ENCODE results near the gene FGF7. TPM values are rescaled to one million over a fixed set of nuclear protein-coding genes. Genes with fewer than 3 reads are reported as not detected.

Gene FGF7
- total and polyA plus RNA-seq, 2 of the 8 experiments (the other 6 are each of a cell fraction or from before 2014, with no cell fraction given): not detected

DNA sequence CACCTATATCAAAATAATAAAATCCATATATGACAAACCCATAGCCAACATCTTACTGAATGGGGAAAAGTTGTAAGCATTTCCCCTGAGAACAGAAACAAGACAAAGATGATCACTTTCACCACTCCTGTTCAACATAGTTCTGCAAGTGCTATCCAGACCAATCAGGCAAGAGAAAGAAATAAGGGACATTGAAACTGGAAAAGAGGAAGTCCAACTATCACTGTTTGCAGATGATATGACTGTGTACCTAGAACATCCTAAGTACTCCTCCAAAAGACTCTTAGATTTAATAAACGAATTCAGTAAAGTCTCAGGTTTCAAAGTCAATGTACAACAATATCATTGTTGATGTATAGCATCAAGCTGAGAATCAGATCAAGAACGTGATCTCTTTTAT is 35.6 kb upstream of the FGF7 start:
- CTCF ChIA-PET (ENCODE audit: partially characterized antibody): no interaction called here
- Histone ChIP-seq H3K9me3 (ENCODE audit: insufficient read depth in 2 of 2, low read depth in 1 of 2, low read length in 1 of 2) (no peaks in the 10 kb centered on the region), H3K14ac (ENCODE audit: insufficient read length) (no peak overlapping the region), H4K20me1 (replicated peaks in 1 of 2; ENCODE audit: control insufficient read depth in 1 of 2, insufficient read depth in 2 of 2, low read length in 2 of 2) (no peaks in the 10 kb centered on the region), H2BK120ac (replicated peaks; ENCODE audit: low read depth, low read length) (no peak overlapping the region), H2BK15ac (ENCODE audit: low read length) (no peak overlapping the region), H3K56ac (replicated peaks; ENCODE audit: insufficient read length, low read depth, low read length) (no peak overlapping the region), H2AFZ (ENCODE audit: low read length) (no peak overlapping the region), H3K4ac (replicated peaks; ENCODE audit: insufficient read length, low read depth, low read length) (no peak overlapping the region), H3K27me3 (replicated peaks in 1 of 4; ENCODE audit: control insufficient read depth in 3 of 4, extremely low read depth in 1 of 4, insufficient read depth in 3 of 4, low read length in 3 of 4) (no peaks in the 10 kb centered on the region), H3K18ac (ENCODE audit: extremely low read depth, low read length) (no peak overlapping the region), H3K9ac (replicated peaks in 1 of 4; ENCODE audit: extremely low read depth in 1 of 4, low read depth in 3 of 4, low read length in 3 of 4) (no peak overlapping the region), H2AK5ac (ENCODE audit: low read depth, low read length) (no peak overlapping the region), H4K5ac (ENCODE audit: insufficient read length, low read depth, low read length) (no peak overlapping the region), H3K4me1 (replicated peaks in 1 of 4; ENCODE audit: control insufficient read depth in 3 of 4, insufficient read depth in 4 of 4, low read length in 3 of 4) (peaks cover 0 to 9% (median 5%) of the 10 kb centered on the region in 4 experiments; a peak in 4 of 7 replicates), H3K4me3 (ENCODE audit: extremely low read depth in 1 of 4, insufficient read depth in 2 of 4, low read depth in 3 of 4, low read length in 4 of 4) (no peak overlapping the region), H4K8ac (ENCODE audit: extremely low read depth, insufficient read depth, low read length) (no peak overlapping the region), H3K79me2 (ENCODE audit: control insufficient read depth in 1 of 2, insufficient read depth in 2 of 2, low read length in 2 of 2) (no peaks in the 10 kb centered on the region), H4K91ac (replicated peaks; ENCODE audit: insufficient read length, low read length) (no peak overlapping the region), H2BK5ac (ENCODE audit: low read depth, low read length) (no peak overlapping the region), H2BK12ac (ENCODE audit: low read depth, low read length) (no peak overlapping the region), H3K79me1 (ENCODE audit: low read depth, low read length) (no peaks in the 10 kb centered on the region), H3K4me2 (ENCODE audit: insufficient read depth in 1 of 2, low read depth in 2 of 2, low read length in 2 of 2) (no peak overlapping the region), H3K23me2 (ENCODE audit: low read depth, low read length) (no peaks in the 10 kb centered on the region), H3K23ac (ENCODE audit: insufficient read length) (no peak overlapping the region), H3K27ac (ENCODE audit: low read depth, low read length) (no peak overlapping the region), H3K36me3 (ENCODE audit: control insufficient read depth in 2 of 4, insufficient read depth in 4 of 4, low read length in 3 of 4) (no peaks in the 10 kb centered on the region), H2BK20ac (ENCODE audit: low read length) (no peak overlapping the region)
- DNase-seq (ENCODE audit: low read depth in 1 of 2, low spot score in 2 of 2) (no peak), FAIRE-seq (no peak)
- 81% methylated on average over 2 of the region's 2 CpGs; no CpG with 5 or more reads in 1 of the 2 experiments for WGBS, 2 experiments (ENCODE audit: extremely low coverage in 1 of 2, insufficient coverage in 1 of 2, insufficient read length in 1 of 2, insufficient replicate concordance in 2 of 2, low coverage in 1 of 2, low lambda C conversion rate in 2 of 2, missing lambda C conversion rate in 1 of 2)
- POLR2A ChIA-PET (ENCODE audit: partially characterized antibody): no interaction called here
- no peak for TF ChIP-seq CTBP2 (IDR thresholded peaks at IDR 0.05; ENCODE audit: borderline replicate concordance, insufficient read depth, insufficient read length, low read length)
- TF ChIP-seq, protein P1, sequence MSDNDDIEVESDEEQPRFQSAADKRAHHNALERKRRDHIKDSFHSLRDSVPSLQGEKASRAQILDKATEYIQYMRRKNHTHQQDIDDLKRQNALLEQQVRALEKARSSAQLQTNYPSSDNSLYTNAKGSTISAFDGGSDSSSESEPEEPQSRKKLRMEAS (IDR thresholded peaks at IDR 0.05): no peak
- TF ChIP-seq RXRA (IDR thresholded peaks at IDR 0.05; ENCODE audit: insufficient read depth, low read depth, low read length): no peak
- TF ChIP-seq HDAC2 (IDR thresholded peaks at IDR 0.05; ENCODE audit: borderline replicate concordance in 1 of 2, low read depth in 2 of 2, low read length in 2 of 2): no peak
- TF ChIP-seq SP2 (IDR thresholded peaks at IDR 0.05; ENCODE audit: low read length): no peak
- TF ChIP-seq, protein P2, sequence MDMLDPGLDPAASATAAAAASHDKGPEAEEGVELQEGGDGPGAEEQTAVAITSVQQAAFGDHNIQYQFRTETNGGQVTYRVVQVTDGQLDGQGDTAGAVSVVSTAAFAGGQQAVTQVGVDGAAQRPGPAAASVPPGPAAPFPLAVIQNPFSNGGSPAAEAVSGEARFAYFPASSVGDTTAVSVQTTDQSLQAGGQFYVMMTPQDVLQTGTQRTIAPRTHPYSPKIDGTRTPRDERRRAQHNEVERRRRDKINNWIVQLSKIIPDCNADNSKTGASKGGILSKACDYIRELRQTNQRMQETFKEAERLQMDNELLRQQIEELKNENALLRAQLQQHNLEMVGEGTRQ (IDR thresholded peaks at IDR 0.05; ENCODE audit: low read length): no peak
- no peak for TF ChIP-seq POLR2A (IDR thresholded peaks at IDR 0.05; ENCODE audit: control extremely low read depth in 1 of 2, low read depth in 2 of 2, low read length in 2 of 2)
- no peak for TF ChIP-seq EP300 (IDR thresholded peaks at IDR 0.05; ENCODE audit: borderline replicate concordance in 1 of 2, low read depth in 2 of 2, low read length in 2 of 2)

Measured in H1 (cell line).